Measurements from ENCODE around the gene CTIF. TPM values are rescaled to one million over a fixed set of nuclear protein-coding genes. Genes with fewer than 3 reads are reported as not detected.

Gene CTIF
- total RNA-seq, 1 experiment from 2014 or later = 8.2 TPM

- DNase-seq (ENCODE audit: low read depth) = no peak
These were observed 141.8 kb downstream of the CTIF start for GRCh38 chr18:48680339-48681250.

- DNase-seq (ENCODE audit: low read depth) = no peak
These were observed 143.9 kb downstream of the CTIF start for GRCh38 chr18:48682768-48683167.

GRCh38 chr18:48683197-48683596, 144.4 kb downstream of the CTIF start:
- no peak for DNase-seq (ENCODE audit: low read depth)

DNA sequence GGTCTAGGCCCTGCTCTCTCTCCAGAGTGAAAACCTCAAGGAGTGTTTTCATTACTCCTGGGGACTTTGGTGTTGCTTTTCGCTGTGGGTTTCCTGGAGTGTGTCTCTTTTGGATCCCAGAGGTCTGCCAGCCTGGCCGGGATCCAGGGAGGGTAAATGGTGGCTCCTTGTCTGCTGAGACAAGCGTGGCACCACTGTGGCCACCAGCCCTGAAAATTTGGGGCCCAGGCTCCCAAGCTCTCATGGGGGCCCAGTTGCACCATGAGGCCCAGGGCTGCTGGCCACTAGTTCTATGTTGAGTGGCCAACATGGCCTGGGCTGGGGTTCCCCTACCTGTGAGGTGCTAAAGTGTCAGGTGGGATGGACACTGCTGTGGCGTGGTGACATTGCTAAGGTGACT, 144.8 kb downstream of the CTIF start:
- DNase-seq (ENCODE audit: low read depth) = no peak

DNA sequence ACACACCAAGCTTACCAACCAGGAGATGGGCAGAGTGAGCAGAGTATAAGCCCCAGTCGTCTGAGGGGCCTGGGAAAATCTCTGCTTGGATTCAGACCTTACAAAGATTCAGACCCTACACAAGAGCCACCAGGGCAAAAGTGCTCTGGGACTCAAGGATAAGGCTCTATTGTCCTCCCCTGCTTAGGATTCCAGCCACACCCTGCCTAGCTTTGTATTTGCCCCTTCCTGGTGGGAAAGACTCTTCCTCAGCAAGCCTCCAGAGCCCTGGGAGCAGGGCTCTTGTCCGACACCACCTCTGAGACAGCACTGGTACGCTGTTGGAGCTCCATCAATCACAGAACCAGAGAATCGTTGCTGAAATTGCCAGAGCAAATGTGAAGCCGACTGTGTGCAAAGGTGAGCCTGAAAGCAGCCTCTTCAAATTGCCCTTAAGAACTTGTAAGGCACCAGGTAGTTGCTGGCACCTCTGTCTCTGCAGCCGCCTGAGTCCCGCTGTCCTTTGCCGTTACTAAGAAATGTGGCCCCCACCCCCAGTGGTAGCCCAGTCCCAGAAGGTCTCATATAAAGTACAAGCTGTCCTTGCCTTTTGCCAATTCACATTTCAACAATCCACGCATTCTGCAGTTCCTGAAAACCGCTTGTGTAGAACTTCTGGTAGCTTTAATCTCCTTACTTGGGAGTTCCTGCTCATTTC, 148.7 kb downstream of the CTIF start:
- no peak for DNase-seq (ENCODE audit: low read depth)

DNA sequence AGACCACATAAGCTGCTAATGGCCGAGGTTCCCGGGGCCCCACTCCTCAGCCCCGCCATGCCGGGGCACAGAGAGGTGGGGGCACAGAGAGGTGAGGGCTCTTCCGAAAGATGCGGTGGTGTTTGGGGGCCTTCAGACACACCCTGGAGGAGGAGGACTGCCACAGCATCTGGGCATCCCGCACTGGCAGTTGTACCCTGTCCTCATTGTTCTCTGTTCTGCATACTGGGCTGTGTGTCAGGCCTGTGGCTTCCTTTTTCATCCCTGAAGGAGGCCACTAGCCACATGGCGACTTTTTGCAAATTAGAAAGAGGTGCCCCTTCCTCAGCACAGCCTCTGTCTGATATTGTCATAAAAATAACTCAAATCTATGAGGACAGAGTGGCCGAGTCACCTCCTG, 150.1 kb downstream of the CTIF start:
- no peak for DNase-seq (ENCODE audit: low read depth)

DNA sequence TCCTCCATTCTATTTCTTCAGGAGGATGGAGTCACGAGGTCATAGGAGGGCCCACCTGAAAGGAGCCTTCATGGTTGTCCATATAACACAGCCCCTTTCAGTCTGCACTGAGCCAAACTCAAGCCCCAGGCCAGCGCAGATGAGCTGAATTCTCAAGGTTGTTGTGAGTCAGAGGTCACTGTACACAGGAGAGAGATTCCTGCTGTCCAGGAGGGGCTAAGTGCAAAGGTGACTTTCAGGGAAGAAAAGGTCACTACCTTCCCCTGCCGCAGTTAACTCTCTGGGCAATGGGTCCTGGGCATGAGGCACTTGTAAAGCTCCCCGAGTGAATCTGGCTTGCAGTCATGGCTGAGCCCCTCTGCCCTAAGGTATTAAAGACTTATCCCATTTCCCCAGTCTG, 150.7 kb downstream of the CTIF start:
- no peak for DNase-seq (ENCODE audit: low read depth)

DNA sequence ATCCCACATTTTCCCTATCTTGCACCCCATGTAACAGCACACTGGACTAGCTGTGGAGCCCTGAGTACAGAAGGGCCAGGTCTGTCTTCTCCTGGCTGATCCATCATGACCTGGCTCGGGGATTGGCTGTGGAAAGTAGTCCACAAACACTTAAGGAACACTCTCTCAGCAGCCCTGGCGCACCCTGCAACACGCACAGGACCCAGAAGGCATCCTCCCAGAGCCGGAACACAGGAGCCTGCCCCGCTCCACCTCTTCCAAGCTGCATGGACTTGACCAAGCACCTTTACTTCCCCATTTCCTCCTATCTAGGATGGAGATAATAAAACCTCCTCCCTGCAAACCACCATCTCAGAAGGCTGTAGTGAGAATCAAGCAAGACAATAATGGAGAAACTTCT, 151.7 kb downstream of the CTIF start:
- DNase-seq (ENCODE audit: low read depth) = no peak

DNA sequence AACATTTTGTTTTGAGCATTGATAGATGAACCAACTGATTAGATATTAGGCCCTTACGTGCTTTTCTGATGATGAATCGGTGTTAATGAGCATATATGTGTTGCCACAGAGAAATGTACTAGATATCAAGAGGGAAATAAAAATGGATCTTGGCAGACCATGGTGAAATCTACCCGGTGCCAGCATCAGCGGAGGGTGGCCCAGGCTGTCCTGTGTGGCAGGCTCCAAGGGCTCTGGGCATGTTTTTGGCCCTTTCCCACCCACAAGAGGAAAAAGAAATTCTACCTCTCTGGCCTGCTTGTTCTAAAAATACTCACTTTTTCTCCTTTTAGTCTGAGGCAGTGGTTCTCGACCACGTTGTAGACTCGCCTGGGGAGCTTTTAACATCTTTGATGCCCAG, 154.2 kb downstream of the CTIF start:
- no peak for DNase-seq (ENCODE audit: low read depth)

- no peak for DNase-seq (ENCODE audit: low read depth)
These were observed 154.9 kb downstream of the CTIF start for GRCh38 chr18:48693625-48694262.

- DNase-seq (ENCODE audit: low read depth) = no peak
These were observed 155.5 kb downstream of the CTIF start for GRCh38 chr18:48694295-48694694.

DNA sequence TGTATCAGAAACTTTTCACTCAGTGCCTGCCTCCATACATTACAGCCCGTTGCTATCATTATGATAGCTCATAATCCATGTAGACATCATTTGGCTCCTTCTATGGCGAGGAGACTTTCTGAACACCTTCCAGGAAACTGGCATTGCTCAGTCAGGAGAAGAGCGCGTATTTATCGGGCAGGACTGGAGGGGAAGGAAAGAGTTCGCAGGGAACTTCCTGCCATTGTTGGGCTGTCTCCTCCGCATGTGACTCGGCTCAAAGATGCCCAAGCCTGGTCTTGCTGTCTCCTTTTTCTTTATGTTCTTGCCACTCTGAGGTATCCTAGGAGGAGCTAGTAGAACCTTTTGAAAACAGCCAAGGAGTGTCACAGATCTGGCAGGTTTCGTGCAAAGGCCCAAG, 156.8 kb downstream of the CTIF start:
- DNase-seq (ENCODE audit: low read depth) = no peak

- DNase-seq (ENCODE audit: low read depth) = no peak
These were observed 157.4 kb downstream of the CTIF start for GRCh38 chr18:48696218-48696617.

GRCh38 chr18:48697441-48697840, 158.6 kb downstream of the CTIF start:
- DNase-seq (ENCODE audit: low read depth) = no peak

DNA sequence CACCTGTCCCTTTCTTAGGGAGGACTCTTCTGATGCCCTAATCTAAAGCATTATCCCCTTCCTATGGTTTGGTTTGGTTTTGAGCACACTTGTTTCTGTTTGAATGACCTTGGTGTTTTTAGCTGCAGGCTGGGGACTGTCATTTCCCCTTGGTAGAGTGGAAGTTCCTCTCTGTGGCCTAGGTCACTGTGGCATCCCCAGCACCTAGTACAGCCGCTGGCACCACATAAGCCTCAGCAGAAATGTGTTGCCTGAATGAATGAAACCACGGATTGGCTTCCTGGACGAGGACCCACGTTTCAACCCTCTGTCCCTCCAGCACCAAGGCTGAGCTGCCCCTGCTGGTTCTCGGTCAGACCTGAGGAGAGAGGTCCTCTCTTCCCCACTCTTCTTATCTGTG, 159.9 kb downstream of the CTIF start:
- DNase-seq (ENCODE audit: low read depth) = no peak

DNA sequence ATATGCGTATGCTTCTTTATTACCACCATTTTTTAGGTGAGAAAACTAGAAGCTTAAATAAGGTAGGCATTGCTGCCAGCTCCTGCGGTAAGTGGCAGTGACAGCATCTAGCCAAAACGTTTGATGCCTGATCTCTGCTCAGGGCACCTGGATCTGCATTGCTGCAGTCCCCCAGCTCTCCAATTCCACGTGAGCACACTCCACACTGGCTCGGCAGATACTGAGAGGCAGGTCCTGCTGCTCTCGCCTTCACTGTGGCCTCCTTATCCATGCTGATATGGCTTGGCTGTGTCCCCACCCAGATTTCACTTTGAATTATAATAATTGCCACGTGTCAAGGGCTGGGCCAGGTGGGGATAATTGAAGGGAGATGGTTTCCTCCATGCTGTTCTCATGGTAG, 160.9 kb downstream of the CTIF start:
- no peak for DNase-seq (ENCODE audit: low read depth)

- DNase-seq (ENCODE audit: low read depth) = no peak
These were observed 161.6 kb downstream of the CTIF start for GRCh38 chr18:48700446-48700845.

DNA sequence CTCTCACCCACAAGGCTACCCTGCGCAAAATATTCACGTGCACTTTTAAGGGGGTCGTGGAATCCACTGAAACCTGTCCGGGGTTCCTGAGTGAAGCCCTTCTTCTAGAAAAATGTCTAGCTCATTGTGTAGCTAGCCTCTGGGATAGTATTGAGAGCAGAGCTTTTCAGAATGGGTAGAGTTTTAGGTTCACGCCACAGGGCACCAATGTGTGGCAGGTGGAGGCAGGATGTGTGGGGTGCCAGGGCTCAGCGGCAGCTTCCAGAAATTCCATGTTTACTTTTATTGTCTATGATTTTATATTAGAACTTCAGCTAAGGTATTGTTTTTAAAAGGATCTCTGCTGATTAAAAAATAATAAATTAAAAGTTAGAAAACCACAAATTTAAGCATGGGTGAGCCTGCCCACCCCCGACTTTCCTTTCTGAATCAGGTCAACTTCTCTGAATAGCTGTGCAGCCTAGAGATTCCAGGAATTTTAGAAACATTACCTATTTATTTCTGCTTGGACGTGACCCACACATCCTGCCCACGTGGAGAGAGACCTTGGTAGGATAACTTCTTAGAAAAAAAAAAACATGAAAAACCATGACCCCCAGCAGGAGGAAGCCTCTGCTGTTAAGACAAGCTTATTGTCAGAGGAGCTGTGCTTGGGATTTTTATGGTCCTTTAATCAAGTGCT, 163.7 kb downstream of the CTIF start:
- DNase-seq (ENCODE audit: low read depth) = no peak

DNA sequence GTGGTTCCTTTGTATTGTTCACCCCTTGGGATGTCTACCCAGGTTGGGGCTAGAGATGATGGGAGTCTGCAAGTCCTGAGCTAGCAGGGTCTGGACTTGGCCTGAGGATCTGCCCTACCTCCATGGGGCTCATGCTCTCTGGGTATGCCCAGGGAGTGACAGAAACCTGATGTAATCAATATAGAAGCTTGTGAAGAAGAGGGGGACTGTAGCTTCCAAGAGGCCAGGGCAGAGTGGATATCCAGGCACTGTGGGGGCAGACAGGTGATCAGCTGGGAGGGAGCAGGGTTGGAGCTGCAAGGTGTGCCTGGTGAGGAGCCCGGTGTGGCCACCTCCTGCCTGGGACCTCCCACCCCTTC, 164.2 kb downstream of the CTIF start:
- no peak for DNase-seq (ENCODE audit: low read depth)

DNA sequence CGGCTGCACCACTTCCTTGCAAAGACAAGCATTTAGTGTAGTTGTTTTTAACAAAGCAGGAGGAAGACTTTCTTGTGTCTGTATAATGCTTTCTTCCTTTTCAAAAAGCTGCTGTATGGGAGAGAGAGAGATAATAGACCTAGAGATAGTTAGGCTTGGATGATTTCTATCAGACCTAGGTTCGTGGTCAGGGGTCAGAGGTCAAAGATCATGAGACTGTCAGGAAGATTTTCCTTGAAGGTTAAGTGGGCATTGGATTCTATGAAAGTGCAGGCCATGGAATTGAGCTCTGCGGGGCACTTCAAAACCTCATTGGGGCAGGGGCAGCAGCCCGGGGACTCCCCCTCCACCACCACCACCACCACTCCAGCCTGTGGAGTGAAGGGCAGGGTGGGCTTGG, 164.6 kb downstream of the CTIF start:
- no peak for DNase-seq (ENCODE audit: low read depth)

DNA sequence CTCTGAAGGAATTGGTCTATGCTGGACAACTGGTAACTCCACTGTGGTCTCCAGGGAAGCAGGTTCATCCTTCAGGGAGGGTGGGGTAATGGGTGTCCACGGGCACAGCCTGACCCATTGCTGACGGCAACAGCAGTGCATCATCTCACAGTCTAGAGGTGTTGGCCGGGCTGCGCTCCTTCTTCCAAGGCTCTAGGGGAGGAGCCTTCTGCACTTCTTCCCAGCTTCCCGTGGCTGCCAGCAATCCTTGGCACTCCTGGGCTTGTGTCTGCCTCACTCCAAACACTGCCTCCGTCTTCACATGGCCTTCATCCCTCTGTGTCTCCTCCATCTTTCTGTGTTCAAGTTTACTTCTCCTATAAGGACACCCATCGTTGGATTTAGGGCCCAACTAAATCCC, 166.2 kb downstream of the CTIF start:
- no peak for DNase-seq (ENCODE audit: low read depth)

GRCh38 chr18:48705531-48705930, 166.7 kb downstream of the CTIF start:
- no peak for DNase-seq (ENCODE audit: low read depth)
